OCI-LY7 (cell line): ENCODE data around the gene SLC39A12. TPM values are rescaled to one million over a fixed set of nuclear protein-coding genes. Genes with fewer than 3 reads are reported as not detected.

Source experiments
- BruUV-seq: library from RNA; stranded (reverse); fragments of 400-500 nt; replicated peaks from 2 replicates; lab custom pipeline; 2021; lab: Mats Ljungman, UMichigan
- CTCF ChIA-PET: fragments of 300-600 bp; sonication (Branson Sonifier 250); formaldehyde crosslinking; loops from one replicate; lab custom pipeline; 2022; ENCODE audit warnings: antibody characterized with exemption; ENCODE audit not compliant: unreplicated experiment; lab: Charles Lee
- POLR2A ChIA-PET: fragments of 300-600 bp; sonication (Branson Sonifier 250); formaldehyde crosslinking; loops from one replicate; lab custom pipeline; 2022; ENCODE audit warnings: antibody characterized with exemption; lab: Charles Lee
- DNase-seq: peaks from one replicate; pipeline ENCODE4 v3.0.0-alpha.2; 2015; ENCODE audit warnings: low spot score
- H2AFZ ChIP-seq: fragments of 200-600 bp; sonication (generic), shearing (Covaris generic); 2 replicates; pipeline ENCODE4 v1.6.1; 2014; ENCODE audit warnings: mild to moderate bottlenecking, antibody characterized with exemption, low read length, moderate library complexity
- H3K27ac ChIP-seq: fragments of 200-600 bp; sonication (generic); 2 replicates; pipeline ENCODE4 v1.5.1; 2014; ENCODE audit warnings: mixed run types, low read depth, mild to moderate bottlenecking, moderate library complexity, low read length, inconsistent platforms; ENCODE audit not compliant: poor library complexity, severe bottlenecking
- H3K36me3 ChIP-seq: fragments of 200-600 bp; sonication (generic); 2 replicates; pipeline ENCODE4 v1.6.1; 2014; ENCODE audit warnings: mild to moderate bottlenecking, antibody characterized with exemption, low read length, moderate library complexity, mixed read lengths; ENCODE audit not compliant: insufficient read depth
- H3K4me1 ChIP-seq: fragments of 200-600 bp; sonication (generic); 2 replicates; pipeline ENCODE4 v1.5.1; 2014; ENCODE audit warnings: mild to moderate bottlenecking, low read length; ENCODE audit not compliant: insufficient read depth, poor library complexity, severe bottlenecking
- H3K4me2 ChIP-seq: fragments of 200-600 bp; sonication (generic); 2 replicates; pipeline ENCODE4 v1.6.1; 2014; ENCODE audit warnings: mild to moderate bottlenecking, low read length
- H3K4me3 ChIP-seq: fragments of 200-600 bp; sonication (generic); 2 replicates; pipeline ENCODE4 v1.5.1; 2014; ENCODE audit warnings: mild to moderate bottlenecking, low read depth, low read length; ENCODE audit not compliant: poor library complexity, severe bottlenecking
- H3K79me2 ChIP-seq: fragments of 200-600 bp; sonication (generic); 2 replicates; pipeline ENCODE4 v1.6.1; 2016; ENCODE audit warnings: low read depth, mild to moderate bottlenecking, low read length, moderate library complexity, mixed read lengths; ENCODE audit not compliant: insufficient read depth
- H3K9me2 ChIP-seq: fragments of 200-600 bp; sonication (generic); 2 replicates; pipeline ENCODE4 v1.6.1; 2016; ENCODE audit warnings: mild to moderate bottlenecking, low read length, mixed read lengths; ENCODE audit not compliant: insufficient read depth
- H3K9me3 ChIP-seq: fragments of 200-600 bp; sonication (generic); 2 replicates; pipeline ENCODE4 v1.6.1; 2014; ENCODE audit warnings: mild to moderate bottlenecking, mixed run types, low read length, mixed read lengths
- H4K20me1 ChIP-seq: fragments of 200-600 bp; sonication (generic); 2 replicates; pipeline ENCODE4 v1.6.1; 2014; ENCODE audit warnings: mild to moderate bottlenecking, antibody characterized with exemption, low read length, moderate library complexity, mixed read lengths; ENCODE audit not compliant: insufficient read depth
- EZH2phosphoT487 ChIP-seq: fragments of 200-600 bp; sonication (generic); IDR thresholded peaks from 2 replicates; pipeline ENCODE4 v1.6.1; 2018; ENCODE audit warnings: low read depth, borderline replicate concordance, mild to moderate bottlenecking, mixed run types, antibody characterized with exemption, low read length, moderate library complexity, mixed read lengths
- intact Hi-C: fragments of 100-400 bp; cut with micrococcal nuclease; formaldehyde crosslinking; loops from one replicate; pipeline ENCODE4 v1.10.0; 2022; ENCODE audit not compliant: unreplicated experiment
- total RNA-seq, 2 experiments: library from RNA; depleted of rRNA in 1 of 2; stranded (reverse); fragments of >200 nt in 1 of 2; shearing (Covaris generic) in 1 of 2; gene quantifications; 2 replicates each; pipeline ENCODE4 v1.2.3, GENCODE V29; 2014 to 2022
- TF ChIP-seq, protein P1 (sequence below): fragments of 200-600 bp; sonication (generic); conservative IDR thresholded peaks from 2 replicates; pipeline ENCODE4 v1.5.1; 2014; ENCODE audit warnings: mild to moderate bottlenecking, antibody characterized with exemption, low read length, moderate library complexity, mixed read lengths

Gene SLC39A12
- total RNA-seq, 2 experiments from 2014 or later: not detected

DNA sequence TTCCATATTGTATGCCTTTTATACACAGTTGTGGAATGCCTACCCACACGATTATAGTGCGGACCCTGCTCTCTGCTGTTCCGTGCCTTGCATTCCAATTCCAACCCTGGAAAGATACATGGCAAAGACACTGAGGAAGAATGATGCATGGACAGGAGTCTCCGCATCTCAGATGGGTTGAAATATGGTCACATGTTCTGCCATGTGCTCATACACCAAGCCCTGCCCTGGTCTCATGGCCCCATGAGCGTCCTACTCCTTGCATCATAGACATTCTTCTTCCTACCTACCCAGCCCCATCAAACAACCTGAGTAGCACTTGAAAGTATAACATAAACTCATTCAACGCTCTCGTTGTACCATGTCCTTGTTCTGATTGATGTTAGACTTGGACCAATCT is 6.3 kb downstream of the SLC39A12 start:
- POLR2A ChIA-PET: no interaction called here

GRCh38 chr10:17959870-17960269 is 8.2 kb downstream of the SLC39A12 start:
- no peak overlapping the region for H2AFZ ChIP-seq
- no peaks in the 10 kb centered on the region for H3K9me2 ChIP-seq
- H4K20me1 ChIP-seq: no peaks in the 10 kb centered on the region
- no peak overlapping the region for H3K27ac ChIP-seq
- no peaks in the 10 kb centered on the region for H3K36me3 ChIP-seq
- intact Hi-C loops: no loop called here
- ChIA-PET CTCF (no interaction called here), POLR2A (no interaction called here)
- H3K9me3 ChIP-seq: no peaks in the 10 kb centered on the region
- no peak overlapping the region for H3K4me2 ChIP-seq
- H3K79me2 ChIP-seq: no peaks in the 10 kb centered on the region
- H3K4me1 ChIP-seq: no peaks in the 10 kb centered on the region
- TF ChIP-seq, protein P1, sequence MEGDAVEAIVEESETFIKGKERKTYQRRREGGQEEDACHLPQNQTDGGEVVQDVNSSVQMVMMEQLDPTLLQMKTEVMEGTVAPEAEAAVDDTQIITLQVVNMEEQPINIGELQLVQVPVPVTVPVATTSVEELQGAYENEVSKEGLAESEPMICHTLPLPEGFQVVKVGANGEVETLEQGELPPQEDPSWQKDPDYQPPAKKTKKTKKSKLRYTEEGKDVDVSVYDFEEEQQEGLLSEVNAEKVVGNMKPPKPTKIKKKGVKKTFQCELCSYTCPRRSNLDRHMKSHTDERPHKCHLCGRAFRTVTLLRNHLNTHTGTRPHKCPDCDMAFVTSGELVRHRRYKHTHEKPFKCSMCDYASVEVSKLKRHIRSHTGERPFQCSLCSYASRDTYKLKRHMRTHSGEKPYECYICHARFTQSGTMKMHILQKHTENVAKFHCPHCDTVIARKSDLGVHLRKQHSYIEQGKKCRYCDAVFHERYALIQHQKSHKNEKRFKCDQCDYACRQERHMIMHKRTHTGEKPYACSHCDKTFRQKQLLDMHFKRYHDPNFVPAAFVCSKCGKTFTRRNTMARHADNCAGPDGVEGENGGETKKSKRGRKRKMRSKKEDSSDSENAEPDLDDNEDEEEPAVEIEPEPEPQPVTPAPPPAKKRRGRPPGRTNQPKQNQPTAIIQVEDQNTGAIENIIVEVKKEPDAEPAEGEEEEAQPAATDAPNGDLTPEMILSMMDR: no peak
- TF ChIP-seq EZH2phosphoT487: no peak
- no peak overlapping the region for H3K4me3 ChIP-seq
- no peak for DNase-seq
- no TSS peak for BruUV-seq

More for the DNA sequence above, 6.3 kb downstream of the SLC39A12 start:
- no peak for DNase-seq
- no peak overlapping the region for H3K4me3 ChIP-seq
- H3K36me3 ChIP-seq: no peaks in the 10 kb centered on the region
- no peak overlapping the region for H3K4me2 ChIP-seq
- no peaks in the 10 kb centered on the region for H4K20me1 ChIP-seq
- CTCF ChIA-PET: no interaction called here
- TF ChIP-seq, protein P1: no peak
- TF ChIP-seq EZH2phosphoT487: no peak
- H3K27ac ChIP-seq: no peak overlapping the region
- H3K79me2 ChIP-seq: no peaks in the 10 kb centered on the region
- no peaks in the 10 kb centered on the region for H3K4me1 ChIP-seq
- intact Hi-C loops: no loop called here
- H3K9me3 ChIP-seq: no peaks in the 10 kb centered on the region
- BruUV-seq: no TSS peak
- no peak overlapping the region for H2AFZ ChIP-seq
- H3K9me2 ChIP-seq: no peaks in the 10 kb centered on the region

- TF ChIP-seq, protein P1: no peak
- TF ChIP-seq EZH2phosphoT487: no peak
- CTCF ChIA-PET: no interaction called here
- POLR2A ChIA-PET: interaction anchor here (0.7 to 0.9 kb wide), 2 partner anchors 13 to 34 kb away, joined by 3 to 4 read pairs; no protein-coding TSS in a partner anchor
Measured at GRCh38 chr10:17961551-17962422, 10.1 kb downstream of the SLC39A12 start.

More at GRCh38 chr10:17961551-17962422, 10.1 kb downstream of the SLC39A12 start:
- BruUV-seq: no TSS peak
- Histone ChIP-seq H3K4me2 (no peak overlapping the region), H3K4me3 (no peak overlapping the region), H2AFZ (no peak overlapping the region), H3K36me3 (no peaks in the 10 kb centered on the region), H3K9me3 (no peaks in the 10 kb centered on the region), H3K9me2 (no peaks in the 10 kb centered on the region), H3K79me2 (no peaks in the 10 kb centered on the region), H3K4me1 (no peaks in the 10 kb centered on the region), H4K20me1 (no peaks in the 10 kb centered on the region), H3K27ac (no peak overlapping the region)
- intact Hi-C loops: no loop called here
- no peak for DNase-seq
